Stimulated activated naive CD8-positive, alpha-beta T cell treated with anti-CD3 and anti-CD28 coated beads, Interleukin-15, Interleukin-2, amounts not matched to agents 100 ng/mL and 50 ng/mL, for 24 hours (primary cell): ENCODE measurements around the gene DLG1.

Experiments
- H3K27ac Mint-ChIP-seq: one replicate; pipeline ENCODE4 v1.8.0; 2021; ENCODE audit warnings: mild to moderate bottlenecking, mixed read lengths
- H3K27me3 Mint-ChIP-seq: one replicate; pipeline ENCODE4 v1.8.0; 2021; ENCODE audit warnings: mixed read lengths
- H3K36me3 Mint-ChIP-seq: one replicate; pipeline ENCODE4 v1.8.0; 2021; ENCODE audit warnings: low read depth, mixed read lengths
- H3K4me1 Mint-ChIP-seq: one replicate; pipeline ENCODE4 v1.8.0; 2021; ENCODE audit warnings: low read depth, mixed read lengths
- H3K4me3 Mint-ChIP-seq: one replicate; pipeline ENCODE4 v1.8.0; 2021; ENCODE audit warnings: mild to moderate bottlenecking, mixed read lengths
- H3K9me3 Mint-ChIP-seq: one replicate; pipeline ENCODE4 v1.8.0; 2021; ENCODE audit warnings: mixed read lengths

Gene DLG1

GRCh38 chr3:197031315-197032285, 266.8 kb downstream of the DLG1 start:
- Mint-ChIP-seq H3K9me3 (no peaks in the 10 kb centered on the region), H3K36me3 (no peaks in the 10 kb centered on the region), H3K4me3 (no peak overlapping the region)

GRCh38 chr3:197030379-197031314, 267.8 kb downstream of the DLG1 start:
- peaks cover under 1% of the 10 kb centered on the region for H3K27me3 Mint-ChIP-seq
- H3K27ac Mint-ChIP-seq, result no peak overlapping the region

More at GRCh38 chr3:197031315-197032285, 266.8 kb downstream of the DLG1 start:
- Mint-ChIP-seq H3K4me1 (peaks cover 11% of the 10 kb centered on the region), H3K27ac (no peak overlapping the region), H3K27me3 (peaks cover 4% of the 10 kb centered on the region)

GRCh38 chr3:197029511-197030167, 268.8 kb downstream of the DLG1 start, which contains the start of gene MELTF:
Gene MELTF, minus strand, starts transcription at chr3:197029817. Its CDS starts 115 bp downstream, at chr3:197029702.
- H3K4me1 Mint-ChIP-seq, result peaks cover 11% of the 10 kb centered on the region
- H3K27ac Mint-ChIP-seq, result no peak within 1 kb of the TSS
- no peaks in the 10 kb centered on the region for H3K36me3 Mint-ChIP-seq
- H3K4me3 Mint-ChIP-seq, result peak within 1 kb of the TSS; percentile 69
- H3K9me3 Mint-ChIP-seq, result no peaks in the 10 kb centered on the region
- no peaks in the 10 kb centered on the region for H3K27me3 Mint-ChIP-seq

More at GRCh38 chr3:197030379-197031314, 267.8 kb downstream of the DLG1 start:
- Mint-ChIP-seq H3K9me3 (no peaks in the 10 kb centered on the region), H3K4me1 (peaks cover 11% of the 10 kb centered on the region), H3K36me3 (no peaks in the 10 kb centered on the region), H3K4me3 (no peak overlapping the region)

- no peaks in the 10 kb centered on the region for H3K36me3 Mint-ChIP-seq
- peak overlapping the region; percentile 69 for H3K4me3 Mint-ChIP-seq
- no peak overlapping the region for H3K27ac Mint-ChIP-seq
- no peaks in the 10 kb centered on the region for H3K27me3 Mint-ChIP-seq
- peaks cover 11% of the 10 kb centered on the region for H3K4me1 Mint-ChIP-seq
- no peaks in the 10 kb centered on the region for H3K9me3 Mint-ChIP-seq
These were observed 269.5 kb downstream of the DLG1 start for GRCh38 chr3:197028728-197029510.

- peaks cover 17% of the 10 kb centered on the region for H3K4me1 Mint-ChIP-seq
- peak overlapping the region; percentile 53 for H3K4me3 Mint-ChIP-seq
- no peak overlapping the region for H3K27ac Mint-ChIP-seq
- no peaks in the 10 kb centered on the region for H3K9me3 Mint-ChIP-seq
- no peaks in the 10 kb centered on the region for H3K27me3 Mint-ChIP-seq
- no peaks in the 10 kb centered on the region for H3K36me3 Mint-ChIP-seq
These were observed 270.3 kb downstream of the DLG1 start for GRCh38 chr3:197027896-197028727.

GRCh38 chr3:197027151-197027895, 271.1 kb downstream of the DLG1 start:
- no peaks in the 10 kb centered on the region for H3K36me3 Mint-ChIP-seq
- H3K4me3 Mint-ChIP-seq, result no peak overlapping the region
- H3K27ac Mint-ChIP-seq, result peak overlapping the region; percentile 16
- H3K27me3 Mint-ChIP-seq, result no peaks in the 10 kb centered on the region
- H3K9me3 Mint-ChIP-seq, result no peaks in the 10 kb centered on the region
- H3K4me1 Mint-ChIP-seq, result peaks cover 25% of the 10 kb centered on the region

GRCh38 chr3:197026481-197026866, 271.9 kb downstream of the DLG1 start:
- H3K27ac Mint-ChIP-seq, result no peak overlapping the region
- H3K4me3 Mint-ChIP-seq, result no peak overlapping the region
- H3K9me3 Mint-ChIP-seq, result no peaks in the 10 kb centered on the region
- no peaks in the 10 kb centered on the region for H3K27me3 Mint-ChIP-seq
- H3K36me3 Mint-ChIP-seq, result no peaks in the 10 kb centered on the region
- peaks cover 25% of the 10 kb centered on the region for H3K4me1 Mint-ChIP-seq

GRCh38 chr3:197025736-197026480, 272.5 kb downstream of the DLG1 start:
- H3K4me3 Mint-ChIP-seq, result no peak overlapping the region
- no peak overlapping the region for H3K27ac Mint-ChIP-seq
- no peaks in the 10 kb centered on the region for H3K9me3 Mint-ChIP-seq
- H3K36me3 Mint-ChIP-seq, result no peaks in the 10 kb centered on the region
- no peaks in the 10 kb centered on the region for H3K27me3 Mint-ChIP-seq
- H3K4me1 Mint-ChIP-seq, result peaks cover 21% of the 10 kb centered on the region

GRCh38 chr3:197024881-197025735, 273.3 kb downstream of the DLG1 start:
- H3K27me3 Mint-ChIP-seq, result no peaks in the 10 kb centered on the region
- H3K27ac Mint-ChIP-seq, result no peak overlapping the region
- H3K36me3 Mint-ChIP-seq, result no peaks in the 10 kb centered on the region
- H3K4me3 Mint-ChIP-seq, result no peak overlapping the region
- H3K9me3 Mint-ChIP-seq, result no peaks in the 10 kb centered on the region
- peaks cover 18% of the 10 kb centered on the region for H3K4me1 Mint-ChIP-seq

GRCh38 chr3:197023998-197024651, 274.3 kb downstream of the DLG1 start:
- no peak overlapping the region for H3K27ac Mint-ChIP-seq
- H3K4me1 Mint-ChIP-seq, result peaks cover 16% of the 10 kb centered on the region
- no peak overlapping the region for H3K4me3 Mint-ChIP-seq
- H3K36me3 Mint-ChIP-seq, result no peaks in the 10 kb centered on the region
- no peaks in the 10 kb centered on the region for H3K27me3 Mint-ChIP-seq
- no peaks in the 10 kb centered on the region for H3K9me3 Mint-ChIP-seq
